Activated naive CD4-positive, alpha-beta T cell treated with anti-CD3 and anti-CD28 coated beads, Interleukin-2, amount 50 U/mL, for 24 hours (primary cell): Measurements from ENCODE around the gene GLS.
"Not testable (repeated sequence)": the region's sequence is repeated elsewhere in the genome, so short reads cannot be mapped to it uniquely, and the experiment has no call there.

Experiments used
- H3K27ac Mint-ChIP-seq: one replicate; pipeline ENCODE4 v1.8.0; 2021; ENCODE audit warnings: mild to moderate bottlenecking, mixed read lengths
- H3K27me3 Mint-ChIP-seq: one replicate; pipeline ENCODE4 v1.8.0; 2021; ENCODE audit warnings: mixed read lengths
- H3K36me3 Mint-ChIP-seq: one replicate; pipeline ENCODE4 v1.8.0; 2021; ENCODE audit warnings: mixed read lengths
- H3K4me1 Mint-ChIP-seq: one replicate; pipeline ENCODE4 v1.8.0; 2021; ENCODE audit warnings: mixed read lengths
- H3K4me3 Mint-ChIP-seq: one replicate; pipeline ENCODE4 v1.8.0; 2021; ENCODE audit warnings: mild to moderate bottlenecking, mixed read lengths
- H3K9me3 Mint-ChIP-seq: one replicate; pipeline ENCODE4 v1.8.0; 2021; ENCODE audit warnings: mixed read lengths

GLS gene

GRCh38 chr2:190961117-190961516, 80.5 kb downstream of the GLS start:
- H3K4me1 Mint-ChIP-seq: peaks cover 44% of the 10 kb centered on the region
- H3K36me3 Mint-ChIP-seq: peaks cover 30% of the 10 kb centered on the region
- H3K27ac Mint-ChIP-seq, H3K4me3 Mint-ChIP-seq, H3K27me3 Mint-ChIP-seq, H3K9me3 Mint-ChIP-seq: not testable (repeated sequence)

- Mint-ChIP-seq H3K27ac (peak overlapping the region; percentile 2), H3K36me3 (peaks cover 27% of the 10 kb centered on the region), H3K4me1 (peaks cover 45% of the 10 kb centered on the region), H3K4me3 (no peak overlapping the region), H3K27me3 (no peaks in the 10 kb centered on the region), H3K9me3 (no peaks in the 10 kb centered on the region)
Observed at GRCh38 chr2:190961918-190962487, 81.4 kb downstream of the GLS start.

GRCh38 chr2:190963088-190963487, 82.5 kb downstream of the GLS start:
- peaks cover 46% of the 10 kb centered on the region for H3K4me1 Mint-ChIP-seq

GRCh38 chr2:190964170-190964795, 83.7 kb downstream of the GLS start:
- Mint-ChIP-seq H3K9me3 (no peaks in the 10 kb centered on the region), H3K27me3 (no peaks in the 10 kb centered on the region), H3K4me1 (peaks cover 44% of the 10 kb centered on the region), H3K4me3 (no peak overlapping the region), H3K27ac (peak overlapping the region; percentile 56), H3K36me3 (peaks cover 22% of the 10 kb centered on the region)

More at GRCh38 chr2:190963088-190963487, 82.5 kb downstream of the GLS start:
- Mint-ChIP-seq H3K36me3 (peaks cover 27% of the 10 kb centered on the region), H3K27ac (peak overlapping the region; percentile 1), H3K4me3 (no peak overlapping the region), H3K27me3 (no peaks in the 10 kb centered on the region), H3K9me3 (no peaks in the 10 kb centered on the region)

- Mint-ChIP-seq H3K4me3 (no peak overlapping the region), H3K27ac (peak overlapping the region; percentile 41), H3K27me3 (no peaks in the 10 kb centered on the region), H3K9me3 (no peaks in the 10 kb centered on the region), H3K36me3 (peaks cover 30% of the 10 kb centered on the region), H3K4me1 (peaks cover 45% of the 10 kb centered on the region)
Observed at GRCh38 chr2:190965580-190966222, 85.1 kb downstream of the GLS start.

- H3K27me3 Mint-ChIP-seq: no peaks in the 10 kb centered on the region
- peaks cover 23% of the 10 kb centered on the region for H3K36me3 Mint-ChIP-seq
- H3K9me3 Mint-ChIP-seq: no peaks in the 10 kb centered on the region
- H3K4me1 Mint-ChIP-seq: peaks cover 45% of the 10 kb centered on the region
- H3K27ac Mint-ChIP-seq: peak overlapping the region; percentile 70
- no peak overlapping the region for H3K4me3 Mint-ChIP-seq
Observed at GRCh38 chr2:190968522-190968921, 87.9 kb downstream of the GLS start.

GRCh38 chr2:190970160-190970559, 89.5 kb downstream of the GLS start:
- Mint-ChIP-seq H3K36me3 (peaks cover 27% of the 10 kb centered on the region), H3K4me1 (peaks cover 48% of the 10 kb centered on the region), H3K27ac (peak overlapping the region; percentile 82), H3K9me3 (no peaks in the 10 kb centered on the region), H3K4me3 (no peak overlapping the region), H3K27me3 (no peaks in the 10 kb centered on the region)

- H3K27me3 Mint-ChIP-seq: no peaks in the 10 kb centered on the region
- H3K9me3 Mint-ChIP-seq: no peaks in the 10 kb centered on the region
- H3K4me3 Mint-ChIP-seq: no peak overlapping the region
- peaks cover 46% of the 10 kb centered on the region for H3K4me1 Mint-ChIP-seq
- peak overlapping the region; percentile 77 for H3K27ac Mint-ChIP-seq
- peaks cover 31% of the 10 kb centered on the region for H3K36me3 Mint-ChIP-seq
Observed at GRCh38 chr2:190970873-190971506, 90.4 kb downstream of the GLS start.

GRCh38 chr2:190972213-190972612, 91.6 kb downstream of the GLS start:
- Mint-ChIP-seq H3K36me3 (peaks cover 33% of the 10 kb centered on the region), H3K4me3 (no peak overlapping the region), H3K9me3 (no peaks in the 10 kb centered on the region), H3K27me3 (no peaks in the 10 kb centered on the region), H3K27ac (peak overlapping the region; percentile 35), H3K4me1 (peaks cover 47% of the 10 kb centered on the region)

- Mint-ChIP-seq H3K36me3 (peaks cover 38% of the 10 kb centered on the region), H3K27me3 (no peaks in the 10 kb centered on the region), H3K4me1 (peaks cover 51% of the 10 kb centered on the region), H3K4me3 (no peak overlapping the region), H3K9me3 (no peaks in the 10 kb centered on the region), H3K27ac (no peak overlapping the region)
Observed at GRCh38 chr2:190972846-190973245, 92.2 kb downstream of the GLS start.

GRCh38 chr2:190973262-190973661, 92.6 kb downstream of the GLS start:
- Mint-ChIP-seq H3K27ac (no peak overlapping the region), H3K4me3 (no peak overlapping the region)

GRCh38 chr2:190973726-190974628, 93.4 kb downstream of the GLS start:
- H3K27me3 Mint-ChIP-seq: no peaks in the 10 kb centered on the region
- H3K4me1 Mint-ChIP-seq: peaks cover 50% of the 10 kb centered on the region
- no peaks in the 10 kb centered on the region for H3K9me3 Mint-ChIP-seq
- H3K36me3 Mint-ChIP-seq: peaks cover 45% of the 10 kb centered on the region
- peak overlapping the region; percentile 52 for H3K27ac Mint-ChIP-seq
- no peak overlapping the region for H3K4me3 Mint-ChIP-seq

More at GRCh38 chr2:190973262-190973661, 92.6 kb downstream of the GLS start:
- Mint-ChIP-seq H3K27me3 (no peaks in the 10 kb centered on the region), H3K36me3 (peaks cover 42% of the 10 kb centered on the region), H3K4me1 (peaks cover 51% of the 10 kb centered on the region), H3K9me3 (no peaks in the 10 kb centered on the region)

- H3K36me3 Mint-ChIP-seq: peaks cover 38% of the 10 kb centered on the region
- no peaks in the 10 kb centered on the region for H3K27me3 Mint-ChIP-seq
- H3K27ac Mint-ChIP-seq: peak overlapping the region; percentile 26
- no peak overlapping the region for H3K4me3 Mint-ChIP-seq
- H3K4me1 Mint-ChIP-seq: peaks cover 43% of the 10 kb centered on the region
- no peaks in the 10 kb centered on the region for H3K9me3 Mint-ChIP-seq
Observed at GRCh38 chr2:190974629-190975361, 94.2 kb downstream of the GLS start.

GRCh38 chr2:190976521-190976920, 95.9 kb downstream of the GLS start:
- H3K4me3 Mint-ChIP-seq: no peak overlapping the region
- H3K27me3 Mint-ChIP-seq: no peaks in the 10 kb centered on the region
- H3K36me3 Mint-ChIP-seq: peaks cover 41% of the 10 kb centered on the region
- H3K27ac Mint-ChIP-seq: peak overlapping the region; percentile 65
- H3K4me1 Mint-ChIP-seq: peaks cover 53% of the 10 kb centered on the region
- H3K9me3 Mint-ChIP-seq: no peaks in the 10 kb centered on the region
